NCI-H2171 treated with DMSO at 0.1 percent for 48 hours (cell line): ENCODE data around the gene CCDC91.
"Not testable (repeated sequence)": the region's sequence is repeated elsewhere in the genome, so short reads cannot be mapped to it uniquely, and the experiment has no call there.

Source experiments
- DNase-seq: peaks from one replicate; lab custom pipeline; 2025; lab: John Stamatoyannopoulos, UW

Gene CCDC91

DNA sequence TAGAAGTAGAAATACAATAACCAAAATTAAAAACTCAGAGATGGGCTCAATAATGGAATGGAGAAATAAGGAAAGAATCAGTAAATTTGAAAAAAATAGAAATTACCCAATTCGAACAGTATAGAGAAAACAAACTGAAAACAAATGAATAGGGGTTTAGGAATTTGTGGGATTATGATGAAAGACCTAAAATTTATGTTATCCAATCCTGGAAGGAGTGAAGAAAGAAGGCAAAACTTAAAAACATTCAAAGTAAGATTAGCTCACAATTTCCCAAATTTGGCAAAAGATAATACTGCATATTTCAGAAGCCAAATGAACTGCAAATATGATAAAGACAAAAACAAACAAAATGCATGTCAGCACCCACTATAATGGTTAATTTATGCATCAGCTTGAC lies 177.1 kb downstream of the CCDC91 start:
- no peak for DNase-seq

DNA sequence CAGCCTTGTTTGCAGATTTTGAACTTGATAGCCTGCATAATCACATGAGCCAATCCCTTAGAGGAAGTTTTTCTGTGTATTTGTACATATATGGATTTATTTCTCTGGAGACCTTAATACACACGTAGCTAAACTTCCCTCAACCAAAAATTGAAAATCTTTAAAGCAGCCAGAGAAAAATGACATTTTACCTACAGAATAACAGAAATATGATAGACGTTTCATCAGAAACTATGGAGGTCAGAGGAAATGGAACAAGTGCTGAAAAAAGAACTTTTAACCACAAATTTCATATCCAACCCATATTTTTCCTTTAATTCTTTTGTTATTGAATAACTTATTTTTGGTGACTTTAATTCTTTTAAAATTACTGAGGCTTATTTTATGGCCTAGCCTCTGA lies 177.7 kb downstream of the CCDC91 start:
- DNase-seq, result no peak

DNA sequence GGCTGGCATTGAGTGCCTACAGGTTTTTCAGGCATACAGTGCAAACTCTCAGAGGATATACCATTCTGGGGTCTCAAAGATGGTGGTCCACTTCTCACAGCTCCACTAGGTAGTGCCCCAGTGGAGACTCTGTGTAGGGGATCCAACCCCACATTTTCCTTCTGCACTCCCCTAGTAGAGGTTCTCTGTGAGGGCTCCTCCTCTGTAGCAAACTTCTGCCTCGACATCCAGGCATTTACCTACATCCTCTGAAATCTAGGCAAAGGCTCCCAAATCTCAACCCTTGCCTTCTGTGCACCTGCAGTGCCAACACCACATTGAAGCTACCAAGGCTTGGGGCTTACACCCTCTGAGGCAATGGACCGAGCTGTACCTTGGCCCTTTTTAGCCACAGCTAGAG lies 179.2 kb downstream of the CCDC91 start:
- no peak for DNase-seq

DNA sequence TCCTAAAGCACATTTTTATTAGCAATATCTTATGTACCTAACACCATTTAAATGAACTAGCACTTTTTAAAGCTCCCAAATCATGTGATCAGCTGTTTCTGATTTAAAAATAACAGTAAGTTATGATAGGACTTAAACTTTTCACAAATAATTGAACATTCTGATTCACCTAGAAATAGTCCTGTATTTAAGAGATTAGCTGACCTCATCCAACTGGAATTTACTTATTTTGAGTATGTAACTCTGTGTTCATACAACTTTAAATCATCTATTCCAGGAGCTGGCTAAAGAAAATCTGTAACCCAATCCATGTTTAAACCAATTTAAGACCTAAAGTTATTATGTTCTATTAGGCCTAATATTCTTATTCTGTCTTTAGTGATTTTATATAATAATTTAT lies 184.3 kb downstream of the CCDC91 start:
- no peak for DNase-seq

DNA sequence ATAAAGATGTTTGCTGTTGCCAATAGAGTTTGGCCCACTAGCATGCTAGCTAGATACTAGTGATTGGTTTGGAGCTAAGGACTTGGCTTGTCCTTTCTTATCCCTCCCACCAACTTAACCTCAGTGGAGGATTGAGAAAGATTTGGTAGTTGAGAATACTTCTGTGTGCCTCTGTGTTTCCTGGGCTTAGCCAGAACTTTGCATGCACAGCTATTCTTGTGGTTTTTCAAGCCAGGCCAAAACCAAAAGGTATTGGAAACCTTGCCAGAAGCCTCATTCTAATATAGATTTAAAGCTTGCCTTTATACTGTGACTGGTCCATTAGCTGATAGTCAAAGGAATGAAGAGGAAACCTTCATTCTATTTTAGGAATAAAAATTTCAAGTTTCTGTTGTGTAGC lies 188.5 kb downstream of the CCDC91 start:
- DNase-seq, result no peak

DNA sequence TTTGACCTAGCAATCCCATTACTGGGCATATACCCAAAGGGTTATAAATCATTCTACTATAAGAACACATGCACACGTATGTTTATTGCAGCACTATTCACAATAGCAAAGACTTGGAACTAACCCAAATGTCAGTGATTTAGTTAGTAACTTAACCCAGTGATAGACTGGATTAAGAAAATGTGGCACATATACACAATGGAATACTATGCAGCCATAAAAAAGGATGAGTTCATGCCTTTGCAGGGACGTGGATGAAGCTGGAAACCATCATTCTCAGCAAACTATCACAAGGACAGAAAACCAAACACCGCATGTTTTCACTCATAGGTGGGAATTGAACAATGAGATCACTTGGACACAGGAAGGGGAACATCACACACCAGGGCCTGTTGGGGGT lies 189.5 kb downstream of the CCDC91 start:
- not testable (repeated sequence) for DNase-seq

DNA sequence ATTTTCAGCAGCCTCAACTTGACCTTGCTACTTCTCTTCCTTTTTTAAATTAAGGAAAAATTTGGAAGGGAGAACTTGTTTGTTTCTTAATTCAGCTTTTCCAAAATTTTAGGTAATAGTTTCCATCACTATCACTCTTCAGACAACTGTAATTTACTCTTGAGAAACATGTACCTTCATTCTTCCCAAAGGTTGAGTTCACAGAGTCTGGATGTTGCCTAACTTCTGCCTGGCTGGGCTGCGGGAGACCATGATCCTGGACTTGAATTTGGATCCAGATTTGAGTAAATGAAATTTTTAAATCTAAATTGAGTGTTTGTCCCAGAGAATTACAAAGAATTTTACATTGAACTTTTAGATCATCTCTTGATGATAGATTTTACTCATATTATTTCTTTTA lies 193.1 kb downstream of the CCDC91 start:
- DNase-seq, result no peak

DNA sequence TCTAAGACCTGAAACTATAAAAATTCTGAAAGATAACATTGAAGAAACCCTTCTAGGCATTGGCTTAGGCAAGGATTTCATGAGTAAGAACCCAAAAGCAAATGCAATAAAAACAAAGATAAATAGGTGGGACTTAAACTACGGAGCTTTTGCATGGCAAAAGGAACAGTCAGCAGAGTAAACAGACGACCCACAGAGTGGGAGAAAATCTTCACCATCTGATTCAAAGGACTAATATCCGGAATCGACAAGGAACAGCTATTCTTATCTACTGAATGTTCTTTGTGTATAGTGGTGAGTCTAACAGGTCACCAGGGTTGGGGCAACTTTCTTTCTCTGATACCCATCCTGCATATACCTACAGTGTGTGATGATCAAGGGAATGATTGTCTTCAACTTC lies 198.6 kb downstream of the CCDC91 start:
- no peak for DNase-seq

DNA sequence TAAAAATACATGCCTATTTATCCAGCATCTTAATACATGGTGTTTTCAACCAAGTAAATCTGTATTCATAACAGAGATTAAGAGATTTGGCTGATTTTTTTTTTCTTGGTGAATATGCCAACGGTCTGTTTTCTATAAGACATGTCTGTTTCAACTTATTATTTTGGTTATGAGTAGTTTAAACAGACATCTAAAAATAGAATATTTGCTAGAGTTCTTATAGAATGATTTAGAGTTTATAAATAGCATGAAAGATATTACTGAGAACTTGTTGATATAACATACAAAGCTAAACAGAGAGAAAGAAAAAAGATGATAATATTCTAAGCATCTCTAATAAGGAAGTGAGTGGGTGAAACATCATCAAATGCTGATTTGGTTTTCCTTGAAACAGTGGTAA lies 199.9 kb downstream of the CCDC91 start:
- no peak for DNase-seq

DNA sequence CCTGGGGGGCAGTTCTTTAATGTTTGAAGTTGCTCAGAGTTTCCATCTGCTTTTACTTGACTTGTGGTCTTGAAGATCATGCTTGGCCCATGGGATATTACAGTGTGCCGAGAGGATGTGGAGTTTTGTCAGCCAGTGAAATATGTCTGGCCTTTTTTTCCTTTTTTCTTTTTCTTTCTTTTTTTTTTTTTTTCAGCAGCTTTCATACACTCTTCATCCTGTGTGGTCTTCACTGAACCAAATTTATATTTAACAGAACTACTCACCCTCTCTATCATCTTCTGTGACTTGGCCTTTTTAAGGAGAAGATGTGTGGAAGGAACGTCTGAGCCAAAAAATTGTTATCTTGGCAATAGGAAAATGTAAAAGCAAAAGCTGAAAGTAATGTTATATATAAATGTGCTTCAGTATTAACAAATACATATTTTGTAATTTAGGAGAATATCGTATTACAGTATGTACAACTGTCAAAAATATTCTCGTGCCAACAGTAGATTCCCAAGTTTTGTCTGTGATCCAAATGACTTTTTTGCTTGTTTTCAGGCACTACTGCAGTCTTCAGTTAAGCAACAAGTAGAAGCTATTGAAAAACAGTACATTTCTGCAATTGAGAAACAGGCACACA lies 200.6 kb downstream of the CCDC91 start:
- DNase-seq, result no peak

DNA sequence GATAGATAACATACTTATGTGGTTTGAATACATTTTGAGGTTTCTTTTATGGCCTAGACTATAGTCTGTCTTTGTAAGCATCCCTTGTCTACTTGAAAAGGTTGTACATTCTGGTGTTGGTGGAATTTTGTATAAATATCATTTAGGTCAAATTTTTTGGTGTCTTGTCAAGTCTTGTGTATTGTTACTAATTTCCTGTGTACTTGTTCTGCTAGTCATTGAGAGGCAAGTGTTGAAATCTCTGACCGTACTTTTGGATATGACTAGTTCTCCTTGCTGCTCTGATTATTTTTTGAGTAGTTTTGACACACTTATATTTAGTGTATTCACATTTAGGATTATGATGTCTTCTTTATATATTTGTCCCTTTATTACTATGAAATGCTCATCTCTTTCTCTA lies 219.6 kb downstream of the CCDC91 start:
- no peak for DNase-seq

DNA sequence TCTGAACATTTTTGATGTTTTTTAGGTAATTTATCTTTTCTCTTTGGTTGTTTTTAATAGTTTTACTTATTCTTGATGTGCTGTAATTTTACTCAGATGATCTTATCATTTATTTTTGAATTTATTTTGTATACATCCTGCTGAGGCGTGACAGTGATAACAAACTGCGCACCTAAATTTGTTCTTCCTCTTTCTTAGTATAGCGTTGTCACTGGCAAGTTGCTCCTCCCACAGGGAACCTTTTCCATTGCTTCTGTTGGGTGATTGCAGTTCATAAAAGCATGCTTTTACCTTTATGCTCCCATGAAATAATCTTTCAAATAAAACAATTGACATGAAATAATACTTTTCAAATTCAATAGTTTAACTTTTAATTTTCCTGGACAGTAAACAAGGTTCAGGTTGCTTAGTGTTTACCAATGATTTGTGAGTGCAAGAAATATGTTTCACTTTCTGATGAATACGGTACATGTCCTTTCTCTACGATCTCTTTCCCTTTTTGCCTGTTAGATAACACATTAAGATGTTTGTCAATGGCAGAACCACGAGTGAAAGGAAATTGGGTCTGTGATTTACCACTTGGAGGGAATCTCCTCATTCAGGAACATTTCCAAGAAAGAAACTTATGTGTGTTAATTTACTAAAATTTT lies 223.3 kb downstream of the CCDC91 start:
- DNase-seq, result no peak

DNA sequence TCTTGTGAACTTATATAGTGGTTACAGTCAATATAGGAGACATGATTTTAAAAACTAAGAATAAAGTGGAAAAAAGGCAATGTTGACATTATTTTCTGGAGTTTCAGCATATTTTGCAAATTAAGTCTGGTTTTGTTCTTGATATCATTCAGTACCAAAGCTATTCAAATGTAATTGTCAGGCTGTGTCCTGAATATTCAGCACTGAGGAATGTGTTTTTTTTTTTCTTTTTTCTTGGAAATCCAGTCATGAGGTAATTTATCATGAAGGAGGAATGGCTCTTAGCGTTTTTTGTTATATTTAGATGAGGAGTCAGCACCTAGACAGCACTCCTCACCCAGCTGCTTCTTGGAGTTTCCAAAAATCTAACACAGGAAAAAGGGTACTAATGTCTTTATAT lies 225.5 kb downstream of the CCDC91 start:
- no peak for DNase-seq

DNA sequence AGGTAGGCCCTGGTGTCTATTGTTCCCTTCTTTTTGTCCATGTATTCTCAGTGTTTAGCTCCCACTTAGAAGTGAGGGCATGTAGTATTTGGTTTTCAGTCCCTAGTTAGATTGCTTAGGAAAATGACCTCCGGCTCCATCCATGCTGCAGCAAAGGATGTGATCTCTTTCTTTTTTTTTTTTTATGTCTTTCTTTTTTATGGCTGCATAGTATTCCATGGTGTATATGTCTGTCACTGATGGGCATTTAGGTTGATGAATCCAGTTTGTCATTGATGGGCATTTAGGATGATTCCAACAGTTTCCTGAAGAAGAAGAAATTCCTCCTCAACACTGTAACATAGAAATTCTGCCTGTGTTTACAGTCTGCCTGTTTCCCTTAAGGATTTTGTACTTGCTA lies 231.1 kb downstream of the CCDC91 start:
- DNase-seq, result no peak

DNA sequence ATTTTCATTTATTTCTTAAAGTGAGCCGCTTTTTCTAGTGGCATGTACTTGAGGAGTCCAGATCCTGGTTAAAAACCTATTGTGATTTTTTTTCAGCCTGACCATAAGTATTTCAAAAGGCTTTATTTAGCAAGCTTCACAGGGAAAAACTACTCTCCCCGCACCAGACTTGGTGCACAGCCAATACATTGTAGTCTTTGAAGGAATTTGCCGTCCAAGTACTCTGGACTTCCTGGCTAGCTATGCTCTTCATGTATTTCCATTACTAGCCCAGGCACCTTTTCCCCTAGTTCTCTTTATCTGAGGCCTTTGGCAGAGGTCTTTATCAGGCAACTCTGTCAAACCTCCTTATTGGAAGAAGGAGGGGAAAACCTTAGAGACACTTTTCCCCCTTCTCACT lies 234.7 kb downstream of the CCDC91 start:
- DNase-seq, result no peak

DNA sequence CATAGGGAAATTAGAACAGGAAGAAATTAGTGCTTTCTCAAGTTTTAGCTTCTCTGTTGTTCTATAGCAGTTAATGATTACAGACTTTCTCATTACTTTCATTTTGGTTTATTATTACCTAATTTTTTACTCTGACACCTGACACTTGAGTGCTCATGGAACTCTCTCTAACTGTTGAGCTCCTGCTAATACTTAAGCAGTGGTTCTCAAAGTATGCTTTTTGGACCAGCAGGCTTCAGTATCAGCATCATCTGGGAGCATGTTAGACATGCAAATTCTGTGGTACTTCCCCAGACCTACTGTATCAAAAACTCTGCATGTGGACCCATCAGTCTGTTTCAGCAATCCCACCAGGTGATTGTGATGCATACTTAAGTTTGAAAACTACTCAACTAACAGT lies 235.3 kb downstream of the CCDC91 start:
- no peak for DNase-seq

DNA sequence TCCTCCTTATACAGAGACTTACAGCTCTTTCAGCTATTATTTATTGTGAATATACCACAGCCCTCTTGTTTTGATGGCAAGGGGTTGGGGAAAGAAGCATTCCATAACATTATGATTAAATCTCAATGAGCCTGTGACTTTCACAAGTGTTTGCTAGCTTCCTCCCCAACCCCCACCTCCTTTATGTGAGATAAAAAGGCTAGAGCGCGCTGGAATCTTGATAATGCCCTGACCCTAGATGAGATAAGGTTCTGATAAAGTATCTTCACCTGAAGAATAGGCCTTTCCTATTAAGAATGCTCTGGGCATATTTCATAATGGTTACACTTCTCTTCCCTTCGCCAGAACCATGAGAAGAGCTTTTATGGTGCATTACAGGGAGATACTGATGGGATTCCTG lies 236.8 kb downstream of the CCDC91 start:
- no peak for DNase-seq

DNA sequence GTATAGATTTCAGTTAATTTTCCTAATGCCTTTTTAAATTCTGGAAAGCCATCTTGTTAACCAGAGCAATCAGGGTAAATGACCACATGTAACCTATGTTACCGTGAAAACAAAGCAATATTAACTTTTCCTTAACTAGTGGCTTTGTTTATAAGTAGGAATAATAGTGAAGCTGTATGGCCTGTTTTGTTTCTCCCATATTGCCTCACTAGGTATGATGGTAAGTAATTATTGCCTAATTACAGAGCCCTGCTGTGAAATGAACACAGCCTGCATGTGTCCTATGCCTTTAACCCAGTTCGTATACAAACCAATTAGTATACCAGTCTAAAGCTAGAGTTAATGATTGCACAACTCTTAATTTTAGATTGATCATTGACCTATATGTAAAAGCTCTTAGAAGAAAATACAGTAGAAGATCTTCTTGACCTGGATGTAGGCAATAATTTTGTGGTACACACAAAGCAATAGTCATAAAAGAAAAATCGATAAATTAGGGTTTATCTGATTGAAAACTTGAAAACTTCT lies 249.9 kb downstream of the CCDC91 start:
- no peak for DNase-seq

DNA sequence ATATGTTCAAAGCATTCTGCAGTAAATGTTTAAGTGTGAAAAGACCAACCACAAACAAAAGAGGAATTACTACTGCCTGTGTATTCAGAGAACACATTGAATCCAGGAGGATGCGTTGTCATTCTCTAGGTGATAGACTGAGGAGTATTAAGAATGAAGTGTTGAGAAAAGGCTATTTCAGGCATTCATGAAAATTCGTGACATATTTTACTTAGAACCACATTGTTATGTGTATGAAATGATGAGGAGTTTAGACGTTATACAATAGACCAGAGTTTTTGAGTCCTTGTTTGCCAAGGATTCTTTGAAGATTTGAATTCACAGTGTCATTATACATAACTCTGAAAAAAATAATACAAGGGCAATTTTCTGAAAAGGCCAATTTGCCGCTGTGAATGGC lies 251.8 kb downstream of the CCDC91 start:
- DNase-seq, result no peak

DNA sequence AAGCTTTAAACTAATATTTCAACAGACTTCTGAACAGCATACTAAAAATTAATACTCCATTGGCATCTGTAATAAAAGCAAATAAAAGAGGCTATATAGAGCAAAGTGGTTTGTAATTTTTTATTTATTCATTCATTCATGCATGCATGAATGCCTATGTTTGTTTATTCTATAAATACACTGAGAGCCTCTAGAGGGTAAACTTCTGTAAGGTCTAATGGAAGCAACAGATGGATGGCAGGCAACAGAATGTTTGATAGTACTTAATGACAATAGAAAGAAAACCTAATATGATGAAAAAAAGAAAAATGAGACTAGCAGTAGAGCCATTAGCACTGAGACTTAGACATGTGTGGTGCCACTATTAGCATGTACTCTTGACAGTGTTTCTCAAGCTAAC lies 253.1 kb downstream of the CCDC91 start:
- peak; percentile 100 for DNase-seq

DNA sequence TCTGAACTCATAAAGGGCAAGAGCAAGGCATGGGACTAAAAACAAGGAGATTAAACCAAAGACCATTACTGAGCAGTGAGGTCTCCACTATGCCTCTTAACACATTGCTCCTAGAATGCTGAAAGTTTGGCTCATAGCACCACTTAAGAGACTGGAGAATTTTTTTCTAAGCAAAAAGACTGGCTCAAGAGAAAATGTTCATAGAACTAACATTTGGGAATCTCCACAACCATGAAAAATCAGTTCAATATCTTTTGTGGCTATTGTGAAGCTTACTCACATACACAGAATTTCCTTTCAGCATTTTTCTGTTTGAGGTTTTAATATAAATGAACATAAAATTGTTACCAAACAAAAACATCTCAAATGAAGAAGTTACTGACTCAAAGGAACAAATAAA lies 255.8 kb downstream of the CCDC91 start:
- no peak for DNase-seq

DNA sequence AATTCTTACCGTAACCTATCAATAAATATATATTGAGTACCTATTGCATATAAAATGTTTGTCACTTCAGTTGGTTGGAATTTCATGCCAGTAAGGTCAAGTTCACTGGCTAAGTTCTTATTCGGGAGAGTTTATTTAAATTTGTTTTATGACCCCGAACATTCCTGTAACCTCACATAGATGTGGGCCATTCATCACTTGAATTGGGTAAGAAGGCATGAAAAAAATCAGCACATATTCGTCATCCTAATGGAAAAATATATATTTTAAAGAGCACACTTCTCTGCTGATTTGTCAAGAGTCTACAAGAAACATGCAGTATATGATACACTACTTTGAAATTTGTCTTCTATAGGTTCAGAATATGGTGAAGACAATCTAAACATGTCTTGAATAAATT lies 263.4 kb downstream of the CCDC91 start:
- DNase-seq, result no peak

DNA sequence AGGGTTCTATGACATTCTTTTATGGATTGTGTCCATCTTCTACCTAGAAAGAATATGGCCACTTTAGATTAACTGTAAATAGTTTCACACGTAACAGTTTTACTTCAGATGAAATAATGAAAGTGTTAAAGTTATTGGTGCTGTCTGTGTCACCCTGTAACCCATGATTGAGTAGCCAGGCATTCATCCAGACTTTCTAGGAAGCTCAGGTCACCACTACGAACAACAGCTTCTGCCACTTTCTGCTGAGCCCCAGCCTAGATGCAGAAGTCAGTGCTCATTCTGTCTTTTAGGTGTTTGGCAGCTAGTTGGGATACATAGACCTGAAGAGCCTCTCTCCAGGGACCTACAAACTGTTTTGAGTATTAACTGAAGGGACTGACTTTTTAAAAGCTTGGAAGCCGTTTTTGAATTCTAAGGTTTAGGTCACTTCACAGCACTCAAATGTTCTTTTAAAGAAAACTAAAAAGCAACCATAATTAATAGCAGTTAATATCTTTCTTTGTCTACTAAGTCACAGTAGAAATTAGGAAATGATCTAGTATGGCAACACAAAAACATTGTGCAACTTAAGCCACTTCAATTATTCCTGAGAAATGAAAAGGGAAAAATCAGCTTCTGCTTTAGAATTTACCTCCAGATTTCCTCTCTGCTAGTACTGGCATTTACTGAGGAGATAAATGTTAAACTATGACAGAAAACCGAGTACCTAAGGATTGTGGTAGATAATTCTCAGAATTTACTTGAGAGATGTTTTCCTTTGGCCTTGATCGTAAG lies 266.9 kb downstream of the CCDC91 start:
- DNase-seq, result peak; percentile 53
